NCI-H2171 (cell line): ENCODE results near the gene HAND2.

Source experiments
- DNase-seq: peaks from one replicate; lab custom pipeline; 2025; lab: John Stamatoyannopoulos, UW

Gene HAND2

DNA sequence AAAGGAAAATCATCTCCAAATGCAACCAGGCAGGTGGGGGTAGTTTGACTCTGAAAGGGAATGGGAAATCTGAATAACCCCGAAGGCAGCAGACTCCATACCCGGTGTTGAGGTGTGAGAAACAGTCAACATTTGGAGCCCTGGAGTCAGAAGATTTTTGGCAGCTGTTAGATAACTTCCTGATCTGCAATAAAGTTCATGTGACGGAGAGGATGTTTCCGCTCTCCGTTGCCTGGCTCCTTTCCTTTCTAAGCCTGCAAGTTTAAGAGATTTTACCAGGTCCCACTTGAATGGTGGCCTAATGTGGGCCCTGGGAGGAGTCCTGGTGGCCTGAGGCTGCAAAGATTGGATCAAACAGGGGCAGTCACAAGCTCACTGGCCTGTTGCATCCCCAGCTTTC, 27.7 kb downstream of the HAND2 start:
- DNase-seq = no peak

DNA sequence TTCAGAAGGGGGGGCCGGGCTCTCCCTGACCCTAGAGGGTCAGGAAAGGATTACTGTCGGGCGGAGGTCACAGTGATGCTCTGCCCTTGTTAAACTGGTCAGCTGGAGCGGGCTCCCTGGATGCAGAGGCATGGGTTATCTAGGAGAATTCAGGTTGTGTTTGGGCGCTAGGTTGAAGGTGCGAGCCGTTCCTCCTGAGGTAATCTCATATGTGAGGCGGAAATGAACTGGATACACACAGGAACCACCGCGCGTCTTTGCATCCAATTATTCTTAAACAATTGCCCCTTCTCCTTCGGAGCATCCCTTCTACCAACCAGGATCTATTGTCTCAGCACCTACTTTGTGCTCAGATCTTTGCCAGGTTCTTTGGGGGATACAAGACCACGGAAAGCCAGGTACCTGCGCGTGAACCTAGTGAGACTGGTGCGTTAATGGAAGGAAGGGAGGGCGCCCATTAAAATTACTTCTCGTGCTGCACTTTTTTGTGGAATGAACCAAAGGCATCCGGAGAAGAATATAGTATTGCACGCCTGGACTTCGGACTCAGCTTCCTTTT, 28.4 kb downstream of the HAND2 start:
- no peak for DNase-seq

DNA sequence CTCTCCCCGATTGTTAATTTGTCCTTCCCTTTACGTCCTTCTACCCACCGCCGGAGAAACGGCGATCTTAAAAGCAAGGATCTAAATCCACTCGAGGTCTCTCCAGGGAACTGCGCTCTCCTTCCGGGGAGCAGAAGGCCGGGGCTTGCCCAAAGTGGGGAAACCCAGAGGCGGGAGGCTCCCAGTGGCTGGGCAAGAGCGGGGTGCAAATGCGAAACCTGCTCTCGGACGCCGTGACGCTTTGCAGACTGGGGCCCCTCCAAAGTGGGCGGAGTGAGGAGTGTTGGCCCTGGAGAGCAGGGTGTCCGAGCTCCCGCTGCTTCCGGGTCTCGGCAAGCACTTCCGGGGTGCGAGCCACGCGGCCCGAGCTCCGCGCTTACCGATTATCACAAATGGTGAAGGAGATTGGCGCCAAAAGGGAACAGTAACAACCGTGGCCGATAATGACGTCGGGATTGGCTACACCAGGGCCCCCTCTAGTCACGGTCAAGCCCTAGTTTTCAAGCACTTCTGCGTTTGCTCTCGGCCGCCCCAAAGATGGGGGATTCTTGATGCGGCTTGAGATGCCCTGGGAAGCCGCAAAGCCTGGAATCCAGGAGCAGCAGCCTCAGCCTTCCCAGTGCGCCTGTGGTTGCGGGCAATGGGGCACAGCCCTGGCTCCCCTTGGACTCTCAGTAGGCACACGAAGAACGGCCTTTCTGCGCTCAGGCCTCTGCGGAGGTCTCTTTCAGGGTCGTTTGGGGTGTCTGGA, 29.0 kb downstream of the HAND2 start:
- DNase-seq = no peak

- peak; percentile 73 for DNase-seq
These were observed 30.1 kb downstream of the HAND2 start for GRCh38 chr4:173499658-173500535.

GRCh38 chr4:173498771-173499170, 31.3 kb downstream of the HAND2 start:
- DNase-seq = no peak

DNA sequence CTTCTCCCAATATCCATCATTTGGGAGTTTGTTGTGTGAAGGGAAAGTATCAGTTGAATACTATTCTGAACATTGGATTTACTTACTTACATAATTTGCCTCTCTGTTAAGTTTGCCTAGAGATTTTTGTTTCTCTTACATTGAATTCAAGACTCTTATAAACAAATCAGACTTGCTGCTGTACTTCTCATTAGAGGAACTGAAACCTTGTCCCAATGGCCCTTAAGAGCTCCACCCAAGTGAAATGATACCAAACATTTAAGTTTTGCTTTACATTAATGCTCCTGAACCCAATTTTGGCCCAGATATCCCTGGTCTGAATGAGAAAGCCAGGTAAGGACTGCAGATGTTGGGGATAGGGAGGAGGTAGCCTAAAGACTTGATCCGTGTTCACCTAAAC, 32.0 kb downstream of the HAND2 start:
- no peak for DNase-seq

DNA sequence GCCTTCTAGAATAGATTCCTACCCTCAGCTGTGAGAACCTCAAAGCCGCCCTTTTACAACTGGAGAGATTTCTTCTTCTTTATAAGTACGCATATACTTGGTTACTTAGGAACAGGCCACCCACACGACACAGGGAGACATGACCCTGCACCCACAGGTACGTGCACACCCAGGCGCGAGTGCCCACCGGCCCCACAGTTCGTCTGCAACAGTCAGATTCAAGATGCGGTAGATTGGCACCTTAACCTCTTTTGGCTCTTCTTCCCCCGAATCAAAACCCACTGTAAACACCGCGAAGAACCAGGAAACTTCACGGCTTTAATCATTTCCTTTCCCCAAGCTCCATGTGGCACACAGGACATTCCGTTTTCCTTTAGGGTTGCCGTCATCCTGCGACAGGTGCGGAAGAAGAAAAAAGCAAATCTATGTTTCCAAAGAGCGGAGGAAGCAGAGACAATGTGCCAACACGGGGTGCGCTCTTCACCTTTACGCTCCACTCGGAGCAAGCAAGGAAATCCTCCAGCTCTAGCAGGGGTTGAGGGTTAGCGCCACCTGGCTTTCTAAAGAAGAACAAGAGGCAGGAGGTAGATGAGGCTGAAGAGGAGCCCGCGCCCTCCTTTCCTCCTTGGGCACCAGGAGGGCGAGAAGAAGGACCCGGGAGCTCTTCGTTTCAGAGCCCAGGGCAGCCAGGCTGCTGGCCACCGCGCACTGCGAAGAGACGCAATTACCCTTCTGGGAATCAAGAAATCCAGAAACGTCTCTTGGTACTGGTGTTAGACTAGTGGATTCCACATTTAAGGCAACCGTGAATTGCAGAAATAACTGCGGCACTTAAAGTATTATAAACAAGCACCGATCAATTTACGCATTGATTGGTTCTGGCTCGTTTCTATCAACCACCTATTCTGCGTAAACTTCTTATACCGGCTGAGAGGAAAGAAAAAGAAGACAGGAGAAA, 35.7 kb downstream of the HAND2 start:
- DNase-seq = no peak

- DNase-seq = no peak
These were observed 37.0 kb downstream of the HAND2 start for GRCh38 chr4:173493041-173493440.

- no peak for DNase-seq
These were observed 37.7 kb downstream of the HAND2 start for GRCh38 chr4:173492315-173492714.

GRCh38 chr4:173490817-173491528, 39.1 kb downstream of the HAND2 start:
- DNase-seq = no peak

DNA sequence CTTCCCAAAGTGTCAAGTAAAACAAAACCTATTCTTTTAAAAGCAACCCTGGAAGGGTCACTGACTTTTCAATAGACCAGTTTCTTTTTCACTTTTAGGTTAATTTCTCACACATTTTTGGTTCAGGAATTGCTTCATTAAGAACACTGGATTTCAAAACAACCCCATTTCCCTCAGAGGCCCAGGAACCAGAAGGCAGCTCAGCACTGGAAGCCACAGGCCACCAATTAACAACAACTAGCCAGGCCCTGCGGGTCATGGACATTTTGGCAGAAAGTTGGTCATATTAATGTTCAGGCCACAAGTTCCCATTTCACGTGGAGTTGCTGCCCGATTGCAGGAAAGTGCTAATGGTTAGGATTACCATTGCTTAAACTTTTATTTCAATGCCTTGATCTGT, 39.8 kb downstream of the HAND2 start:
- no peak for DNase-seq

GRCh38 chr4:173489514-173489913, 40.5 kb downstream of the HAND2 start:
- no peak for DNase-seq

GRCh38 chr4:173488656-173489055, 41.4 kb downstream of the HAND2 start:
- no peak for DNase-seq

DNA sequence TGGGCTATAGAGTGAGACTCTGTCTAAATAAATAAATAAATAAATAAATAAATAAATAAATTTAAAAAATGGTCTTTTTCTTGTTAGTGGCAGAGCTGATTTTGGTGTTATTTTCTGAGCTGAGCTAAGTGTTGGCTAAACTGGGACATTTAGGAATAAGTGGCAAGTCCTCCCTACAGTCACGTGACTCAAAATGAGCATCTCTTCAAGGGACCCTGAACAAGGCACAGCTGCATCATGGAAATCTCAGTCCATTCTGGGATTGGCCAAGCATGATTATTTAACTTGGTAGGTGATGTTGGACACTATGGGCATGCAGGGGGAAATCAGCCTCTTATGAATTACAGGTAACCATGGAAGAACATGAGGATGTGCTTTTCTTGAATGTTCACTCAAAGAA, 42.0 kb downstream of the HAND2 start:
- no peak for DNase-seq

DNA sequence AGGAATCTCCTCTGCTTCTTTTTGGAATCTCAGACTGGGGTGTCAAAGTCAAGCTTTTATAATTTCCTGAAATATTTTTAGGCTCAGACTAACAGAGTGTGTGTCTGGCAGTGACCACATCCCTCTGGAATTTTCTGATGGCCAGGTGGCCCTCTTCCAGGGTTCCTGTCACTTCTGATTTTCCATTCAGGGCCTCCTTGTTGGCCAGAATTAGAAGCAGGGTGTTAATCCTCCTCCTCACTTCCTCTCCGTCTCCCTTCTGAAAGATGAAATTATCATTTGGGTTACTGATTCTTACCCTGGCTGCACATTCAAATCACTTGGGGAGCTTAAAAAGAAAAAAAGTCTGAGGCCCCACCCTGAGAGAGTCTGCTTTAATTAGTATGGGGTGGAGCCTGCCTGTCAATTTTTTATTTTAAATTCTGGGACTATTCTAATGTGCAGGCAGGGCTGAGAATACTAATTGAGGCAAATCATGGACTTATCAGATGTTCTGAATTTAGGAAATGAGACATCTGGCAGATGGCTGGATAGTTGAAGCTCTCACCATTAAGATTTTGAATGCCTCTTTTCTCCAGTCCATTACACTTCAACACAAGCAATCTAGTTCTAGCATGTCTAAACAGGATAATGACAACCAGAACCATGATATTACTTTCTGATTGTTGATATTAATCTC, 43.2 kb downstream of the HAND2 start:
- peak; percentile 57 for DNase-seq

DNA sequence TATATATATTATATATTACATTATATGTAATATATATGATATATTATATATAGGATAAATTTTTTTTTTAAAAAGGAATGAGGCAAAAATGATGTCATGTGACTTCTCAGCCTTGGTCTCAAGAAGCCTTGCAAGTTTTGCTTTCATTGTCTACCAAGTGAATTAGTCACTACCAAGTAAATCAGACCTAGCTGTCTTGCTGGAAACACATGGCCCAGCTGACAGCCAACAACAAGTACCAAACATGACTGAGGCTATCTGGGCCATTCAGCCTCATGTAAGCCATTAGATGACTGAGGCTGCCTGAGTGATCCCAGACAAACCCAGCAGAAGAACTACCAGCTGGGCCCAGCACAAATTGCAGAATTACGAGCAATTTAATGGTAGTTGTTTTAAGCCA, 44.9 kb downstream of the HAND2 start:
- DNase-seq = no peak

- DNase-seq = no peak
These were observed 47.6 kb downstream of the HAND2 start for GRCh38 chr4:173482330-173482931.

- DNase-seq = no peak
These were observed 51.1 kb downstream of the HAND2 start for GRCh38 chr4:173478913-173479283.

- DNase-seq = no peak
These were observed 51.7 kb downstream of the HAND2 start for GRCh38 chr4:173478201-173478912.

- no peak for DNase-seq
These were observed 53.0 kb downstream of the HAND2 start for GRCh38 chr4:173477016-173477415.
